Measurements from ENCODE around the gene EREG. TPM values are rescaled to one million over a fixed set of nuclear protein-coding genes. Genes with fewer than 3 reads are reported as not detected.
A peak's percentile ranks its signal among the peaks of the same experiment; 100 is the strongest.

The EREG gene
- total RNA-seq, 4 donors from 2014 or later = 0.07 TPM; not detected in 3

DNA sequence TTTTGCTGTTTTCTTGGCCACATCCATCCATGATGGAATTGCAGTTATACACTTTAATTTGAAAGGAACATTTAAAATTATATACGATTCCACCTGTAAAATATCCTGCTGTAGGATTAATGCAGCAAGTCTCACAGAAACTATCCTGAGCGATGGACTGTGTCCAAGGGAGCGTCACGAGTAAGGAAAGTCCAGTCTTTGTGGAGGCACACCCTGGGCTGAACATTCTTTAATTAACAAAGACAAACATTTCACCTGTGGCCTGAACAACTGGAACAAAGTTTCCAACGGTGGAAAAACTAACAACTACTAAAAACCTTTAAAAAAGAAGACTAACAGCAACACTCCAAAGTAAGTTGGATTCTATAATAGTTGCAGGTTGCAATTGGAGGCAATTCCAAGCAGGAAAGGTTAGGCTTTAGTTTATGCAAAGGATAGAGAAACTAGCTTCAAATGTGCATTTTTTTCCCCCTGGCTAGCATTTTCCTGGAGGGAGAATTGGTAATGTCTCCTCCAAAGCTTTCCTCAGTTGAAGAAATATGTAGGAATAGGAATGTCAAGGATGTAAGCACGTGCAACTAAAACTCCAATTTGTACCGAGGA is 11.0 kb downstream of the EREG start:
- Histone ChIP-seq H3K27me3 (no peaks in the 10 kb centered on the region), H3K36me3 (no peaks in the 10 kb centered on the region), H3K4me1 (no peaks in the 10 kb centered on the region), H3K4me3 (no peak overlapping the region), H3K27ac (no peak overlapping the region), H3K9me3 (no peaks in the 10 kb centered on the region)
- no peak for TF ChIP-seq POLR2A (IDR thresholded peaks at IDR 0.05)
- TF ChIP-seq, protein P1, sequence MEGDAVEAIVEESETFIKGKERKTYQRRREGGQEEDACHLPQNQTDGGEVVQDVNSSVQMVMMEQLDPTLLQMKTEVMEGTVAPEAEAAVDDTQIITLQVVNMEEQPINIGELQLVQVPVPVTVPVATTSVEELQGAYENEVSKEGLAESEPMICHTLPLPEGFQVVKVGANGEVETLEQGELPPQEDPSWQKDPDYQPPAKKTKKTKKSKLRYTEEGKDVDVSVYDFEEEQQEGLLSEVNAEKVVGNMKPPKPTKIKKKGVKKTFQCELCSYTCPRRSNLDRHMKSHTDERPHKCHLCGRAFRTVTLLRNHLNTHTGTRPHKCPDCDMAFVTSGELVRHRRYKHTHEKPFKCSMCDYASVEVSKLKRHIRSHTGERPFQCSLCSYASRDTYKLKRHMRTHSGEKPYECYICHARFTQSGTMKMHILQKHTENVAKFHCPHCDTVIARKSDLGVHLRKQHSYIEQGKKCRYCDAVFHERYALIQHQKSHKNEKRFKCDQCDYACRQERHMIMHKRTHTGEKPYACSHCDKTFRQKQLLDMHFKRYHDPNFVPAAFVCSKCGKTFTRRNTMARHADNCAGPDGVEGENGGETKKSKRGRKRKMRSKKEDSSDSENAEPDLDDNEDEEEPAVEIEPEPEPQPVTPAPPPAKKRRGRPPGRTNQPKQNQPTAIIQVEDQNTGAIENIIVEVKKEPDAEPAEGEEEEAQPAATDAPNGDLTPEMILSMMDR (IDR thresholded peaks at IDR 0.05) = no peak
- intact Hi-C loops (cut with DNase I; ENCODE audit: low total_unique reads) = no loop called here
- DNase-seq = no peak

DNA sequence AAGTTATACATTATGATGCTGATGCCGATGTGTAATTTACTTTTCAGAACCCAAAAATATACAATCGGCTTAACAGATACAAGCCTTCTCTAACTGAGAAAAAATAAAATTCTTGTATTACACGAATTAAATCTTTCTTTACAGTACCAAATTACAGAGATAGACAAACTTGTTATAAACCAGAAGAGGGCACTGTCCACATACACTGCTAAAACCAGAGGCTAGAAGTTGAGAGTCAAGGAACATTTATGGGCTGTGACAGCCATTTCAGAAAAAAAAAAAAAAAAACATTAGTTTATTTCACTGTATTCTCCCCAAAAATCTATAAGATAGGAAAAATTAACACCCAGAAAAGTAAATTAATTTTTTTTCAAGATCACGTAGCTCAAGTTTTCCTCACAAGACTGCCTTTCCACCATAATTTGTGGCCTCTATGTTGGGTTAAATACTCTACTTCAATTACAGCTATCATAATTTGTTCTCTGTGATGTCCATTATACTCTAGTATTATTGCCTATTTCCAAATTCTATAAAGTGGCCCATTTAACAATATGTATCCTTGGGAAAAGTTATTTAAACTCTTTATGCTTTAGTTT is 12.0 kb downstream of the EREG start:
- H3K36me3 ChIP-seq = no peaks in the 10 kb centered on the region
- H3K4me3 ChIP-seq = no peak overlapping the region
- no peak for DNase-seq
- no peaks in the 10 kb centered on the region for H3K4me1 ChIP-seq
- H3K27me3 ChIP-seq = no peaks in the 10 kb centered on the region
- TF ChIP-seq, protein P1 (IDR thresholded peaks at IDR 0.05) = peak; percentile 24 to 55 (median 50)
- TF ChIP-seq POLR2A (IDR thresholded peaks at IDR 0.05) = no peak
- intact Hi-C loops (cut with DNase I; ENCODE audit: low total_unique reads) = no loop called here
- no peaks in the 10 kb centered on the region for H3K9me3 ChIP-seq
- no peak overlapping the region for H3K27ac ChIP-seq

DNA sequence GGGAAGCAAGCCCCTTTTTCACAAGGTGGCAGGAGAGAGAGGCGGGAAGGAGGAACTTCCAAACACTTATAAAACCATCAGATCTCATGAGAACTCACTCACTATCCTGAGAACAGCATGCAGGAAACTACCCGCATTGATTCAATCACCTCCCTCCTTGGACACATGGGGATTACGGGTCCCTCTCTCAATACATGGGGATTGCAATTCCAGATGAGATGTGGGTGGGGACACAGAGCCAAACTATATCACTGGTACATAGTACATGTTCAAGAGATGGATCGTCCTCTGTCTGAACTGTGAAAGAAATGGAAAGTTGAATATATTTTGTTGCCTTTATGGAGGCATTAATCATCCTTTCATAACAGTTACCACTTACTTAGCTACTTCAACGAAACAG is 12.8 kb downstream of the EREG start:
- Histone ChIP-seq H3K27ac (no peak overlapping the region), H3K4me1 (no peaks in the 10 kb centered on the region), H3K27me3 (no peaks in the 10 kb centered on the region), H3K4me3 (no peak overlapping the region), H3K9me3 (no peaks in the 10 kb centered on the region), H3K36me3 (no peaks in the 10 kb centered on the region)
- intact Hi-C loops (cut with DNase I; ENCODE audit: low total_unique reads) = no loop called here
- TF ChIP-seq, protein P1 (IDR thresholded peaks at IDR 0.05) = no peak
- no peak for TF ChIP-seq POLR2A (IDR thresholded peaks at IDR 0.05)
- no peak for DNase-seq

DNA sequence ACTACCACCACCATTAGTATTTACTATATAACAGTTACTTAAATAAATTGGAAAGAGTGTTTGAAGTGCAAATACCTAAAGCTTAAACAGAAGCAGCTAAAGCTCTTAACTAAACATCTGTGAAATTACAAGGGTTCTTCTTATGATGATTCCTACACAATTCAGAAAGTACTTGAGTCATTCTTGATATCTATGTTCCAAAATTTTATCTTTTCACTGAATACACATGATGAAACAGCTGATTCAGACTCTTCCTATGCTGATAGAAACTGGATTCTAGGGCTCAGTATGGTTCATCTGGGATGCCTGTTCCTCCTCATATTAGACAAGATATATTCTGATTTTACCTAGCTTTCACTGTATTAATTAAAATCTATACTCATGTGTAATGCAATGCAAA is 13.6 kb downstream of the EREG start:
- Histone ChIP-seq H3K36me3 (no peaks in the 10 kb centered on the region), H3K4me3 (no peak overlapping the region), H3K9me3 (no peaks in the 10 kb centered on the region), H3K27ac (no peak overlapping the region), H3K4me1 (no peaks in the 10 kb centered on the region), H3K27me3 (no peaks in the 10 kb centered on the region)
- no peak for DNase-seq
- TF ChIP-seq POLR2A (IDR thresholded peaks at IDR 0.05) = no peak
- TF ChIP-seq, protein P1 (IDR thresholded peaks at IDR 0.05) = no peak
- intact Hi-C loops (cut with DNase I; ENCODE audit: low total_unique reads) = no loop called here

DNA sequence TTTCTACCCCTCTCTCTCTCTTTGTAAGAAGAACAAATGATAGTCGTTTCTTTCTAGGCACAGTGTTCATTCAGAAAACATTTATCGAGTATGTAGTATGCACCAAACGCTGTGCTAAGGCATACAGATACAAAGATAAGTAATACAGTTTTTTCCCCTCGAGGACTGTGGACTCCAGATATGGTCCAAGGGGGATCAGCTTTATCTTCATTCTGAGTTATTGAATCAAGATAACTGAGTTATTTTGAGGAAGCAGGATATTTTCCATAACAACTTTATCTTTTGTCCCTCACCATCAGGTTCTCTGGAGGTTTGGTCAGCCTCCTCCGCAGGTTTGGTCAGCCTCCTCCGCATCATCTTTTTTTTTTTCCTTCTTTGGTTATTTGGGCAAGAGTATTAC is 15.0 kb downstream of the EREG start:
- no peak for DNase-seq

More for the DNA sequence above, 15.0 kb downstream of the EREG start:
- H3K36me3 ChIP-seq = no peaks in the 10 kb centered on the region
- no peak overlapping the region for H3K4me3 ChIP-seq
- H3K9me3 ChIP-seq = no peaks in the 10 kb centered on the region
- TF ChIP-seq POLR2A (IDR thresholded peaks at IDR 0.05) = no peak
- TF ChIP-seq, protein P1 (IDR thresholded peaks at IDR 0.05) = no peak
- intact Hi-C loops (cut with DNase I; ENCODE audit: low total_unique reads) = no loop called here
- no peak overlapping the region for H3K27ac ChIP-seq
- H3K27me3 ChIP-seq = no peaks in the 10 kb centered on the region
- H3K4me1 ChIP-seq = no peaks in the 10 kb centered on the region

Measured in uterus (tissue), 4 donors.